OCI-LY7 (cell line): ENCODE results near the gene ZNF423. TPM values are rescaled to one million over a fixed set of nuclear protein-coding genes. Genes with fewer than 3 reads are reported as not detected.

Source experiments
- BruUV-seq: library from RNA; stranded (reverse); fragments of 400-500 nt; replicated peaks from 2 replicates; lab custom pipeline; 2021; lab: Mats Ljungman, UMichigan
- CTCF ChIA-PET: fragments of 300-600 bp; sonication (Branson Sonifier 250); formaldehyde crosslinking; loops from one replicate; lab custom pipeline; 2022; ENCODE audit warnings: antibody characterized with exemption; ENCODE audit not compliant: unreplicated experiment; lab: Charles Lee
- POLR2A ChIA-PET: fragments of 300-600 bp; sonication (Branson Sonifier 250); formaldehyde crosslinking; loops from one replicate; lab custom pipeline; 2022; ENCODE audit warnings: antibody characterized with exemption; lab: Charles Lee
- DNase-seq: peaks from one replicate; pipeline ENCODE4 v3.0.0-alpha.2; 2015; ENCODE audit warnings: low spot score
- H2AFZ ChIP-seq: fragments of 200-600 bp; sonication (generic), shearing (Covaris generic); 2 replicates; pipeline ENCODE4 v1.6.1; 2014; ENCODE audit warnings: mild to moderate bottlenecking, antibody characterized with exemption, low read length, moderate library complexity
- H3K27ac ChIP-seq: fragments of 200-600 bp; sonication (generic); 2 replicates; pipeline ENCODE4 v1.5.1; 2014; ENCODE audit warnings: mixed run types, low read depth, mild to moderate bottlenecking, moderate library complexity, low read length, inconsistent platforms; ENCODE audit not compliant: poor library complexity, severe bottlenecking
- H3K36me3 ChIP-seq: fragments of 200-600 bp; sonication (generic); 2 replicates; pipeline ENCODE4 v1.6.1; 2014; ENCODE audit warnings: mild to moderate bottlenecking, antibody characterized with exemption, low read length, moderate library complexity, mixed read lengths; ENCODE audit not compliant: insufficient read depth
- H3K4me1 ChIP-seq: fragments of 200-600 bp; sonication (generic); 2 replicates; pipeline ENCODE4 v1.5.1; 2014; ENCODE audit warnings: mild to moderate bottlenecking, low read length; ENCODE audit not compliant: insufficient read depth, poor library complexity, severe bottlenecking
- H3K4me2 ChIP-seq: fragments of 200-600 bp; sonication (generic); 2 replicates; pipeline ENCODE4 v1.6.1; 2014; ENCODE audit warnings: mild to moderate bottlenecking, low read length
- H3K4me3 ChIP-seq: fragments of 200-600 bp; sonication (generic); 2 replicates; pipeline ENCODE4 v1.5.1; 2014; ENCODE audit warnings: mild to moderate bottlenecking, low read depth, low read length; ENCODE audit not compliant: poor library complexity, severe bottlenecking
- H3K79me2 ChIP-seq: fragments of 200-600 bp; sonication (generic); 2 replicates; pipeline ENCODE4 v1.6.1; 2016; ENCODE audit warnings: low read depth, mild to moderate bottlenecking, low read length, moderate library complexity, mixed read lengths; ENCODE audit not compliant: insufficient read depth
- H3K9me2 ChIP-seq: fragments of 200-600 bp; sonication (generic); 2 replicates; pipeline ENCODE4 v1.6.1; 2016; ENCODE audit warnings: mild to moderate bottlenecking, low read length, mixed read lengths; ENCODE audit not compliant: insufficient read depth
- H3K9me3 ChIP-seq: fragments of 200-600 bp; sonication (generic); 2 replicates; pipeline ENCODE4 v1.6.1; 2014; ENCODE audit warnings: mild to moderate bottlenecking, mixed run types, low read length, mixed read lengths
- H4K20me1 ChIP-seq: fragments of 200-600 bp; sonication (generic); 2 replicates; pipeline ENCODE4 v1.6.1; 2014; ENCODE audit warnings: mild to moderate bottlenecking, antibody characterized with exemption, low read length, moderate library complexity, mixed read lengths; ENCODE audit not compliant: insufficient read depth
- CTCF ChIP-seq: fragments of 200-600 bp; sonication (generic); conservative IDR thresholded peaks from 2 replicates; pipeline ENCODE4 v1.5.1; 2014; ENCODE audit warnings: mild to moderate bottlenecking, antibody characterized with exemption, low read length, moderate library complexity, mixed read lengths
- EZH2phosphoT487 ChIP-seq: fragments of 200-600 bp; sonication (generic); IDR thresholded peaks from 2 replicates; pipeline ENCODE4 v1.6.1; 2018; ENCODE audit warnings: low read depth, borderline replicate concordance, mild to moderate bottlenecking, mixed run types, antibody characterized with exemption, low read length, moderate library complexity, mixed read lengths
- intact Hi-C: fragments of 100-400 bp; cut with micrococcal nuclease; formaldehyde crosslinking; loops from one replicate; pipeline ENCODE4 v1.10.0; 2022; ENCODE audit not compliant: unreplicated experiment
- total RNA-seq, 2 experiments: library from RNA; depleted of rRNA in 1 of 2; stranded (reverse); fragments of >200 nt in 1 of 2; shearing (Covaris generic) in 1 of 2; gene quantifications; 2 replicates each; pipeline ENCODE4 v1.2.3, GENCODE V29; 2014 to 2022

Gene ZNF423
- total RNA-seq, 2 experiments from 2014 or later, result 0.09 to 0.13 TPM

- CTCF ChIA-PET, result no interaction called here
- no peak for TF ChIP-seq CTCF
- no peak for TF ChIP-seq EZH2phosphoT487
- H3K4me1 ChIP-seq, result peaks cover 36% of the 10 kb centered on the region
- DNase-seq, result no peak
- H3K9me3 ChIP-seq, result no peaks in the 10 kb centered on the region
- POLR2A ChIA-PET, result no interaction called here
- no peak overlapping the region for H2AFZ ChIP-seq
- no peak overlapping the region for H3K4me3 ChIP-seq
- H4K20me1 ChIP-seq, result no peaks in the 10 kb centered on the region
- H3K36me3 ChIP-seq, result no peaks in the 10 kb centered on the region
- H3K79me2 ChIP-seq, result no peaks in the 10 kb centered on the region
- BruUV-seq, result no TSS peak
- no peak overlapping the region for H3K4me2 ChIP-seq
- H3K9me2 ChIP-seq, result no peaks in the 10 kb centered on the region
- no peak overlapping the region for H3K27ac ChIP-seq
- intact Hi-C loops, result loop anchor here (10.0 kb wide), 1 partner anchor 100 kb away; no protein-coding TSS in a partner anchor
Observed at GRCh38 chr16:49494474-49494873, 361.4 kb downstream of the ZNF423 start.

- no peak overlapping the region for H2AFZ ChIP-seq
- TF ChIP-seq CTCF (no peak), EZH2phosphoT487 (no peak)
- DNase-seq, result no peak
- no peaks in the 10 kb centered on the region for H3K79me2 ChIP-seq
- BruUV-seq, result no TSS peak
- peaks cover 42% of the 10 kb centered on the region for H3K4me1 ChIP-seq
- H3K9me2 ChIP-seq, result no peaks in the 10 kb centered on the region
- H3K9me3 ChIP-seq, result no peaks in the 10 kb centered on the region
- ChIA-PET CTCF (no interaction called here), POLR2A (no interaction called here)
- intact Hi-C loops, result loop anchor here (10.0 kb wide), 1 partner anchor 101 kb away; no protein-coding TSS in a partner anchor
- no peak overlapping the region for H3K4me2 ChIP-seq
- no peaks in the 10 kb centered on the region for H4K20me1 ChIP-seq
- H3K4me3 ChIP-seq, result no peak overlapping the region
- H3K27ac ChIP-seq, result no peak overlapping the region
- H3K36me3 ChIP-seq, result no peaks in the 10 kb centered on the region
Observed at GRCh38 chr16:49493836-49494235, 362.1 kb downstream of the ZNF423 start.

DNA sequence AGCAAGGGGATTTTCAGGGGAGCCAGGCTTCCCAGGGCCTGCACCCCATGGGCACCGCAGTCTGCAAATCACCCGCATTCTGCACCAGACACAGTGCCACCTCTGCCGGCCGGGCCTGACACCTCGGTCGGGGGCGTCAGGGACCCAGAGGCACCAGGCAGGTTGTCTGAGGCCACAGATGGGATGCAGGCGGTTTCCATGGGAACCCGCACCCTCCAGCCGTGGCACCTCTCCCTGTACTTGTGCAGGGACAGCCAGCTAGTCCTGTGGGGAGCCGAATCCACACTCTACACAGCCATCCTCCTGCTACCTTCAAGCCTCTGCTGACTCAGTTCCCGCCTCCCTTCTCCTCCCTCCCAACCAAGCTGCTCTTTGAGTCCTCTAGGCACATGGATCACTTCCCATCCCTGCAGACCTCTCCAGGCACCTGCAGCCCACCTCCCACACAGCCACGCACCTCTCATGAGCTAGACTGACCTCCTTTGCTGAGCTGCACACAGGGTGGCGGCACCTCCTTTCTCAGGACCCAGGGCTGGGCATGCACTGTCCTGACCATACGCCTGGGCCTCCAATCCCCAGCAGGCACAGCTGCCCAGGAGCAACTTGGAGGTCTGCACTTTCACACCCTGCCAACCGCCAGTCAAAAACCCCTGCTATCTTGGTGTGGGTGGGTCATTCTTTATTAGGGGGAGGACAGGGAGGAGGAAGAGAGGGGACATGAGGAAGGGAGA, 362.9 kb downstream of the ZNF423 start:
- TF ChIP-seq CTCF (no peak), EZH2phosphoT487 (no peak)
- Histone ChIP-seq H3K9me2 (no peaks in the 10 kb centered on the region), H3K4me3 (no peak overlapping the region), H3K27ac (no peak overlapping the region), H3K4me2 (no peak overlapping the region), H4K20me1 (no peaks in the 10 kb centered on the region), H3K9me3 (no peaks in the 10 kb centered on the region), H3K4me1 (peaks cover 42% of the 10 kb centered on the region), H3K36me3 (no peaks in the 10 kb centered on the region), H2AFZ (no peak overlapping the region), H3K79me2 (no peaks in the 10 kb centered on the region)
- no peak for DNase-seq
- CTCF ChIA-PET, result no interaction called here
- intact Hi-C loops, result loop anchor here (10.0 kb wide), 1 partner anchor 102 kb away; no protein-coding TSS in a partner anchor
- BruUV-seq, result no TSS peak
- POLR2A ChIA-PET, result no interaction called here
